Glutamatergic neuron (in vitro differentiated cells): ENCODE results near the gene ELFN1. TPM values are rescaled to one million over a fixed set of nuclear protein-coding genes. Genes with fewer than 3 reads are reported as not detected.

ENCODE experiments used
- DNase-seq: peaks from one replicate; pipeline ENCODE4 v3.0.0; 2022
- H3K27ac Mint-ChIP-seq: one replicate; pipeline ENCODE4 v1.8.0; 2020; ENCODE audit warnings: mild to moderate bottlenecking, mixed read lengths, inconsistent platforms; ENCODE audit not compliant: unreplicated experiment
- H3K27me3 Mint-ChIP-seq: one replicate; pipeline ENCODE4 v1.8.0; 2020; ENCODE audit warnings: mild to moderate bottlenecking, moderate library complexity, mixed read lengths, inconsistent platforms; ENCODE audit not compliant: unreplicated experiment
- H3K36me3 Mint-ChIP-seq: one replicate; pipeline ENCODE4 v1.8.0; 2020; ENCODE audit warnings: mild to moderate bottlenecking, mixed read lengths, inconsistent platforms; ENCODE audit not compliant: unreplicated experiment
- H3K4me1 Mint-ChIP-seq: one replicate; pipeline ENCODE4 v1.8.0; 2020; ENCODE audit warnings: mild to moderate bottlenecking, low read depth, mixed read lengths, inconsistent platforms; ENCODE audit not compliant: unreplicated experiment
- H3K4me3 Mint-ChIP-seq: one replicate; pipeline ENCODE4 v1.8.0; 2020; ENCODE audit warnings: mild to moderate bottlenecking, mixed read lengths, inconsistent platforms; ENCODE audit not compliant: unreplicated experiment
- H3K9me3 Mint-ChIP-seq: one replicate; pipeline ENCODE4 v1.8.0; 2020; ENCODE audit warnings: mild to moderate bottlenecking, moderate library complexity, mixed read lengths, inconsistent platforms; ENCODE audit not compliant: unreplicated experiment
- total RNA-seq: library from RNA; stranded (reverse); fragmentation: NEBNext Ultra II Directional; extraction: Animal tissue kit (Norgen Biotek cat#: 25700); gene quantifications from one replicate; pipeline ENCODE4 v1.2.1, GENCODE V29; 2021; ENCODE audit not compliant: unreplicated experiment
- TF ChIP-seq, protein P1 (sequence below): fragments of 200-600 bp; sonication (generic); IDR thresholded peaks from one replicate; pipeline ENCODE4 v1.5.0; 2021; ENCODE audit not compliant: partially characterized antibody, unreplicated experiment

The ELFN1 gene
- total RNA-seq, 1 donor from 2014 or later: 40.0 TPM

DNA sequence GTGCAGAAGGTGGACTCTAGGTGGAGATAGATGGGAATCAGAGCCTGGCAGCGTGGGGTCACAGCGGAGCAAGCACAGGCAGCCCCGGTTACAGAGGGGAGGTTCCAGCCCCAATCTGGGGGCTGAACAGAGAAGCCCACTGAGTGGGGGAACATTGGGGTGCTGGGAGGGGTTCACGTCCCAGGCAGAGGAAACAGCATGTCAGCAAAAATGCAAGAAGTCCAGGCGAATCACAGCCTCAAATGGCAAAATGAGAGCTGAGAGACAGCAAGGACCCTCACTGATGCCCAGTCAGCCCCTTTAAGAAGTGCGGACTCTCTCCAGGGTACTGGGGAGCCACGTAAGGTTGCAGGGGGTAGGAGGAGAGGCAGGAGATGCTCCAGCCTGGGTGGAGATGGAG lies 62.0 kb downstream of the ELFN1 start:
- H3K27ac Mint-ChIP-seq: no peak overlapping the region
- TF ChIP-seq, protein P1, sequence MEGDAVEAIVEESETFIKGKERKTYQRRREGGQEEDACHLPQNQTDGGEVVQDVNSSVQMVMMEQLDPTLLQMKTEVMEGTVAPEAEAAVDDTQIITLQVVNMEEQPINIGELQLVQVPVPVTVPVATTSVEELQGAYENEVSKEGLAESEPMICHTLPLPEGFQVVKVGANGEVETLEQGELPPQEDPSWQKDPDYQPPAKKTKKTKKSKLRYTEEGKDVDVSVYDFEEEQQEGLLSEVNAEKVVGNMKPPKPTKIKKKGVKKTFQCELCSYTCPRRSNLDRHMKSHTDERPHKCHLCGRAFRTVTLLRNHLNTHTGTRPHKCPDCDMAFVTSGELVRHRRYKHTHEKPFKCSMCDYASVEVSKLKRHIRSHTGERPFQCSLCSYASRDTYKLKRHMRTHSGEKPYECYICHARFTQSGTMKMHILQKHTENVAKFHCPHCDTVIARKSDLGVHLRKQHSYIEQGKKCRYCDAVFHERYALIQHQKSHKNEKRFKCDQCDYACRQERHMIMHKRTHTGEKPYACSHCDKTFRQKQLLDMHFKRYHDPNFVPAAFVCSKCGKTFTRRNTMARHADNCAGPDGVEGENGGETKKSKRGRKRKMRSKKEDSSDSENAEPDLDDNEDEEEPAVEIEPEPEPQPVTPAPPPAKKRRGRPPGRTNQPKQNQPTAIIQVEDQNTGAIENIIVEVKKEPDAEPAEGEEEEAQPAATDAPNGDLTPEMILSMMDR: no peak
- peaks cover 17% of the 10 kb centered on the region for H3K9me3 Mint-ChIP-seq
- peaks cover 10% of the 10 kb centered on the region for H3K27me3 Mint-ChIP-seq
- peaks cover 20% of the 10 kb centered on the region for H3K36me3 Mint-ChIP-seq
- H3K4me3 Mint-ChIP-seq: no peak overlapping the region
- DNase-seq: no peak
- peaks cover 25% of the 10 kb centered on the region for H3K4me1 Mint-ChIP-seq

DNA sequence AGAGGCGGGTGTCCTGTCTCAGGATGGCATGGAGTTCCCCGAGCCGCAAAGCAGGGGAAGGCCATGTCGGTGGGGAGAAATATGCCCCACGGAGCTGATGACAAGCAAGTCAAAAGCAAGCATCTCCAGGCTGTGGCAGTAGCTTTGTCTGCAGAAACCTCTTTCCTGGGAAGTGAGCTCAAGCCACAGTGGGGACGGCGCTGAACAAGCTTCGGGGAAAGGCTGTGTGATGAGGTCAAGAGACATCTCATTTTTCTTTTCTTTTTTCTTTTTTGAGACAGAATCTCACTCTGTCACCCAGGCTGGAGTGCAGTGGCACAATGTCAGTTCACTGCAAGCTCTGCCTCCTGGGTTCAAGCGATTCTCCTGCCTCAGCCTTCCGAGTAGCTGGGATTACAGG lies 62.6 kb downstream of the ELFN1 start:
- H3K36me3 Mint-ChIP-seq: peaks cover 20% of the 10 kb centered on the region
- H3K27me3 Mint-ChIP-seq: peaks cover 8% of the 10 kb centered on the region

DNA sequence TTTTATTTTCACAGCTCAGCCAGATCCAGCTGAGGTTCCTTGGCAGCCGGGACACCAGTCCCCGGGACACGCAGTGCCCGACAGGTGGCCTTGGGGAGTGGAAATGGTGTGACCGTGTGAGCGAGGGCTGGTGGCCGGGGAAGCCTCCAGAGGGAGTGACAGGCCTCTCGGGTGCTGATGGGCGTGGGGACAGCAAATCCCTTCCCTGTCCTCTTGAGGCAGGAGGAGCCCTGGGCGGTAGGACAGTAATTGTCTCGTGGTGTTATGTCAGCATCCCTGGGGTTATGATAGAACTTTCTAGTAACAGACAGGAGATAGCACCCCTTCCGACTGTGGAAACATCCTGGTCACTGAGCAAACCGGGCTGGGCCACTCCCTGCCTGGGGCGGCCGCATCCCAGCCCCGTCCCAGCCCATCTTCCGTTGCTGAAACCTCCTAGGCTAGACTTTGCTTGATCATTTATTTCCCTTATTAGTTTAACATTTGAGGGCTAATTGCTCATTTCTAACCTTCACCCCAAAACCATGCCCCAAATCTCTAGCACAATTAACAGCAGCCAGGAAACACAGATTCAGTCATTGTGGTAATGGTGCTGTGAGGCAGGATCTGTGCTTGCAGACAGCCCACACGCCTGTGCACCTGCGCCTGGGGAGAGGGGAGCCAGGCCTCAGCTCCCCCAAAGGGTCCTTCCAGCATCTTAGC lies 63.3 kb downstream of the ELFN1 start:
- no peak for DNase-seq
- Mint-ChIP-seq H3K4me1 (peaks cover 26% of the 10 kb centered on the region), H3K9me3 (peaks cover 13% of the 10 kb centered on the region), H3K27me3 (peaks cover 8% of the 10 kb centered on the region), H3K27ac (no peak overlapping the region), H3K4me3 (no peak overlapping the region), H3K36me3 (peaks cover 19% of the 10 kb centered on the region)
- TF ChIP-seq, protein P1: no peak

More for the DNA sequence above, 62.6 kb downstream of the ELFN1 start:
- H3K4me3 Mint-ChIP-seq: no peak overlapping the region
- no peak for DNase-seq
- H3K4me1 Mint-ChIP-seq: peaks cover 24% of the 10 kb centered on the region
- peaks cover 13% of the 10 kb centered on the region for H3K9me3 Mint-ChIP-seq
- TF ChIP-seq, protein P1: no peak
- no peak overlapping the region for H3K27ac Mint-ChIP-seq

DNA sequence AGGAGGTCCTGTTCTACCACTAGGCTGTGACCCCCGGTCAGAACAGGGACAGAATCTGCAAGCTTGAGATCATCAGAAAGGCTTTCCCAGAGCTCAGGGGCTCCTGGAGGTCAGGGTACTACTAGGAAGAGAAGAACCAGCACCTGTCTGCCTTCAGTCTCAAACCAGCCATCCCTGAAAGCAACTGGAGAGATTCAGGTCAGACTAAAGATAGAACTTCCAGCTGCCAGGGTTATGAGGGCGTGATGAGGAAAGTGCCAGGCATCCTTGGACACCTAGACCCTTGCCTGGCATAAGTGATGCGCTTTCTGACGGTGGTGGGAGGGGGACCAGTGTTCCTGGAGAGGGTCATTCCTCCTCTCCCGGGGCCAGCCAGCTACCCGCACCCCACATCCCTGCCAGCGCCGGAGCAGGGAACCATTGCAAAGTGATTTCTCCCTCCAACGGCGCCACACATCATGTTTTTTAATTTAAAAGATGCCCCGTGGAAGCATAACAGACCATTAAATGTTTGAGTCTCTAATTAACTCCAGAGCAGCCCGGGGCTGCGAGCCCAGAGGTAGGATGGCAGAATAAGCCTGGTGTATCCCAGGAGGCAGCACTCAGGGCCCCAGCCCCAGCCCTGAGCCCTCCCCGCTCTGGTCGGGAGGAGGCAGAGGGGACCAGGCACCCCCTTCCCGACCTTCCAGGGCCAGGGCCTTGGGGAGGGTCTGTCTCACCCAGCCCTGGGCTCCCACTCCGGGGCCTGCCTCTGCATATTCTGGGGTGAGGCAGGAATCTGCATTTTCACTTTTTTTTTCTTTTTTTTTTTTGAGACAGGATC lies 64.0 kb downstream of the ELFN1 start:
- TF ChIP-seq, protein P1: no peak
- DNase-seq: no peak
- no peak overlapping the region for H3K27ac Mint-ChIP-seq
- H3K4me1 Mint-ChIP-seq: peaks cover 34% of the 10 kb centered on the region
- H3K4me3 Mint-ChIP-seq: no peak overlapping the region
- H3K9me3 Mint-ChIP-seq: peaks cover 18% of the 10 kb centered on the region
- peaks cover 9% of the 10 kb centered on the region for H3K27me3 Mint-ChIP-seq
- peaks cover 17% of the 10 kb centered on the region for H3K36me3 Mint-ChIP-seq

DNA sequence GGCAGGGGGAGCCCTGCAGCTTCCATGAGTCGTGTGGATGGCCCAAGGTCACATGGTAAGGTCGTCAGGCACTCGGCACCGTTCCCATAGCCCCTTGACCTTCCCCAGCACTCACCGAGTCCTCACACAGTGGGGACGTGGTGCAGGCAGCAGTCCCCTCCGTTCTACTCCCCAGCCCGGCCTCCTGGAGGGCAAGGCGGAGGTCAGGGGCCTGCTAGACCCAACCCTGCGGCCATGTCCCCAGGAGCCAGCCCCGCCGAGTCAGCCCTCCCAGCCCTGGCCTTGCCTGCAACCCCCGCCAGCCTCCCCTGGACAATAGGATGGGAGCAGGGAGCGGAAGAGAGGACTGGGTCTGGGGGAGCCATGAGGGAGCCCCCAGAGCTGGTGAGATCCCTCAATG lies 65.2 kb downstream of the ELFN1 start:
- Mint-ChIP-seq H3K27ac (no peak overlapping the region), H3K36me3 (peaks cover 12% of the 10 kb centered on the region), H3K27me3 (peaks cover 10% of the 10 kb centered on the region)

More for the DNA sequence above, 65.2 kb downstream of the ELFN1 start:
- no peak for DNase-seq
- Mint-ChIP-seq H3K4me1 (peaks cover 36% of the 10 kb centered on the region), H3K9me3 (peaks cover 16% of the 10 kb centered on the region), H3K4me3 (no peak overlapping the region)
- TF ChIP-seq, protein P1: no peak
